Right atrium auricular region (tissue), 2 donors: ENCODE results near the gene SMARCA4. TPM values are rescaled to one million over a fixed set of nuclear protein-coding genes. Genes with fewer than 3 reads are reported as not detected.
"Not testable (repeated sequence)": the region's sequence is repeated elsewhere in the genome, so short reads cannot be mapped to it uniquely, and the experiment has no call there.

Source experiments
- DNase-seq: peaks from one replicate; pipeline ENCODE4 v3.0.0-alpha.2; 2019; ENCODE audit warnings: low spot score
- H3K27ac ChIP-seq, 2 donors: fragments of 200-600 bp; sonication (generic); 1 replicate in 1 of 2; 2 replicates in 1 of 2; pipeline ENCODE4 v1.5.1; 2016 to 2019
- H3K27me3 ChIP-seq, 2 donors: fragments of 200-600 bp; sonication (generic); one replicate each; pipeline versions ENCODE4 v1.5.1 to v1.6.0; 2017 to 2019
- H3K36me3 ChIP-seq: fragments of 200-600 bp; sonication (generic); one replicate; pipeline ENCODE4 v1.5.1; 2016
- H3K4me1 ChIP-seq, 2 donors: fragments of 200-600 bp; sonication (generic); one replicate each; pipeline versions ENCODE4 v1.5.1 to v1.6.0; 2017 to 2019
- H3K4me3 ChIP-seq, 2 donors: fragments of 200-600 bp; sonication (generic); 1 replicate in 1 of 2; 2 replicates in 1 of 2; pipeline ENCODE4 v1.5.1; 2017 to 2019; ENCODE audit warnings: mild to moderate bottlenecking in 1 of 2, moderate library complexity in 1 of 2
- H3K9me3 ChIP-seq, 2 donors: fragments of 200-600 bp; sonication (generic); one replicate each; pipeline ENCODE4 v1.5.1; 2019
- total RNA-seq, 2 donors: library from RNA; depleted of rRNA; stranded (reverse); fragments of >200 nt; gene quantifications; one replicate each; pipeline ENCODE4 v1.1.0, GENCODE V29; 2016
- TF ChIP-seq, protein P1 (sequence below), 2 donors: fragments of 200-600 bp; sonication (generic); IDR thresholded peaks; one replicate each; pipeline ENCODE4 v1.5.1; 2019; ENCODE audit warnings: antibody characterized with exemption in 2 of 2

The SMARCA4 gene
- total RNA-seq, 2 donors from 2014 or later = 29.9 to 41.7 TPM

DNA sequence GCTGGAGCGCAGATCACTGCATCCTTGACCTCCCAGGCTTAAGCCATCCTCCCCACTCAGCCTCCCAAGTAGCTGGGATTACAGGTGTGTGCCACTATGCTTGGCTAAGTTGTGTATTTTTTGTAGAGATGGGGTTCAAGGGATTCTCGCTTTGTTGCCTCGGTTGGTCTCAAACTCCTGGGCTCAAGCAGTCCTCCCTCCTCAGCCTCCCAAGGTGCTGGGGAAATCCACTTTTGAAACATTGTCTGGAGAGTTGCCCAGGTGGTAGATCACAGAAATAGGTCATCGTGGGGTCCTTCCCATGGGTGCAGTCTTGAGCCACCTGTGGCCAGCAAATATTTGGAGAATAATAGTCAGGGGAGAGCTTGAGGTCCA is 133.7 kb downstream of the SMARCA4 start:
- Histone ChIP-seq H3K27ac (peak overlapping the region; percentile 54 to 64), H3K4me3 (no peak overlapping the region), H3K4me1 (peaks cover 0 to 66% of the 10 kb centered on the region in 2 donors), H3K36me3 (no peaks in the 10 kb centered on the region), H3K27me3 (no peaks in the 10 kb centered on the region), H3K9me3 (no peaks in the 10 kb centered on the region)
- no peak for DNase-seq
- TF ChIP-seq, protein P1, sequence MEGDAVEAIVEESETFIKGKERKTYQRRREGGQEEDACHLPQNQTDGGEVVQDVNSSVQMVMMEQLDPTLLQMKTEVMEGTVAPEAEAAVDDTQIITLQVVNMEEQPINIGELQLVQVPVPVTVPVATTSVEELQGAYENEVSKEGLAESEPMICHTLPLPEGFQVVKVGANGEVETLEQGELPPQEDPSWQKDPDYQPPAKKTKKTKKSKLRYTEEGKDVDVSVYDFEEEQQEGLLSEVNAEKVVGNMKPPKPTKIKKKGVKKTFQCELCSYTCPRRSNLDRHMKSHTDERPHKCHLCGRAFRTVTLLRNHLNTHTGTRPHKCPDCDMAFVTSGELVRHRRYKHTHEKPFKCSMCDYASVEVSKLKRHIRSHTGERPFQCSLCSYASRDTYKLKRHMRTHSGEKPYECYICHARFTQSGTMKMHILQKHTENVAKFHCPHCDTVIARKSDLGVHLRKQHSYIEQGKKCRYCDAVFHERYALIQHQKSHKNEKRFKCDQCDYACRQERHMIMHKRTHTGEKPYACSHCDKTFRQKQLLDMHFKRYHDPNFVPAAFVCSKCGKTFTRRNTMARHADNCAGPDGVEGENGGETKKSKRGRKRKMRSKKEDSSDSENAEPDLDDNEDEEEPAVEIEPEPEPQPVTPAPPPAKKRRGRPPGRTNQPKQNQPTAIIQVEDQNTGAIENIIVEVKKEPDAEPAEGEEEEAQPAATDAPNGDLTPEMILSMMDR (IDR thresholded peaks at IDR 0.05) = no peak

- Histone ChIP-seq H3K27ac (peak overlapping the region; percentile 54 to 64), H3K27me3 (no peaks in the 10 kb centered on the region), H3K4me3 (no peak overlapping the region), H3K4me1 (peaks cover 0 to 58% of the 10 kb centered on the region in 2 donors), H3K9me3 (no peaks in the 10 kb centered on the region), H3K36me3 (peaks cover 4% of the 10 kb centered on the region)
- TF ChIP-seq, protein P1 (IDR thresholded peaks at IDR 0.05) = no peak
- no peak for DNase-seq
Measured at GRCh38 chr19:11096210-11096841, 135.5 kb downstream of the SMARCA4 start.

- not testable (repeated sequence) for H3K27me3 ChIP-seq, DNase-seq, H3K36me3 ChIP-seq, H3K9me3 ChIP-seq, H3K4me3 ChIP-seq, H3K27ac ChIP-seq
- peaks cover 0 to 47% of the 10 kb centered on the region in 2 donors for H3K4me1 ChIP-seq
Measured at GRCh38 chr19:11097367-11097766, 136.5 kb downstream of the SMARCA4 start.

- H3K9me3 ChIP-seq = no peaks in the 10 kb centered on the region
- no peaks in the 10 kb centered on the region for H3K27me3 ChIP-seq
- peaks cover 13% of the 10 kb centered on the region for H3K36me3 ChIP-seq
- H3K4me1 ChIP-seq = peaks cover 0 to 39% of the 10 kb centered on the region in 2 donors
- H3K27ac ChIP-seq = no peak overlapping the region
- TF ChIP-seq, protein P1 (IDR thresholded peaks at IDR 0.05) = no peak
- no peak for DNase-seq
- no peak overlapping the region for H3K4me3 ChIP-seq
Measured at GRCh38 chr19:11098327-11098726, 137.5 kb downstream of the SMARCA4 start.

DNA sequence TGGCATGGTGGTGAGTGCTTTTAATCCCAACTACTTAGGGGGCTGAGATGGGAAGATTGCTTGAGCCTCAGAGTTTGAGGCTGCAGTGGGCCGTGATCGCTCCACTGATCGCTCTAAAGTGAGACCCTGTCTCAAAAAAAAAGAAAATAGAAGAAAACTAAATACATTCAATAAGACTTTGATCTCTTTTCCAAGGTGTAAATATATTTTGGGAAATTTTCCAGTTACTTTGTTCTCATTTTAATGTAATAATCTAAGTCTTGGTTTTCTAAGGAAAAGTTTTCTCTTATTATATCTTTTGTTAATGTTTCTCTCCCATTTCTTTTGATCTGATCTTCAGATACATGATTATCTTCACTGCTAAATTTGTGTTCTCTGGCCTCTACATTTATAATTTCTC is 138.0 kb downstream of the SMARCA4 start:
- Histone ChIP-seq H3K27ac (no peak overlapping the region), H3K36me3 (peaks cover 16% of the 10 kb centered on the region)
- TF ChIP-seq, protein P1 (IDR thresholded peaks at IDR 0.05) = no peak

GRCh38 chr19:11100049-11100448 is 139.2 kb downstream of the SMARCA4 start:
- no peaks in the 10 kb centered on the region for H3K9me3 ChIP-seq
- H3K4me3 ChIP-seq = no peak overlapping the region
- no peaks in the 10 kb centered on the region for H3K27me3 ChIP-seq
- TF ChIP-seq, protein P1 (IDR thresholded peaks at IDR 0.05) = no peak
- H3K4me1 ChIP-seq = peaks cover 0 to 25% of the 10 kb centered on the region in 2 donors
- H3K27ac ChIP-seq = no peak overlapping the region
- no peak for DNase-seq
- peaks cover 25% of the 10 kb centered on the region for H3K36me3 ChIP-seq

More for the DNA sequence above, 138.0 kb downstream of the SMARCA4 start:
- Histone ChIP-seq H3K4me1 (peaks cover 0 to 35% of the 10 kb centered on the region in 2 donors), H3K27me3 (no peaks in the 10 kb centered on the region), H3K9me3 (no peaks in the 10 kb centered on the region), H3K4me3 (no peak overlapping the region)
- DNase-seq = no peak
